ENCODE measurements around the gene PSAT1.

DNA sequence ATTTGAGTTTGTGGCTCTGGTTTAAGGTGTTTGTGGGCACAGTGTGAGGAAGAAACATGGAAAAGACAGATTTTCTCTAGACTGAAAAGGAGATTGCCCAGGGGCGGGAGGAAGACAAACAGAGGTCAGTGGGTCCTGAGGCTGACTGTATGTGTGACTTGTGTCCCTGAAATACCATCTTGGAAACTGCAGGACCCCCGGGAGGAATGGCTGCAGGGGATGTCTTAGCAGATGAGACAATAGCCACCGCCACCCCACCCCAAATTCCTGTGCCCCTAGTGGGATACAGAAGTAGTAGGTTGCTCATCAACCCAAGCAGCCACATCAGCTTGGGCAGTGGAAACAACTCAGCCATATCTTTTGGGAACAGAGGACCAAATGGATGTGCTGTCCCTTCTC lies 1.7 kb upstream of the PSAT1 start:
- TF ChIP-seq, protein P1, sequence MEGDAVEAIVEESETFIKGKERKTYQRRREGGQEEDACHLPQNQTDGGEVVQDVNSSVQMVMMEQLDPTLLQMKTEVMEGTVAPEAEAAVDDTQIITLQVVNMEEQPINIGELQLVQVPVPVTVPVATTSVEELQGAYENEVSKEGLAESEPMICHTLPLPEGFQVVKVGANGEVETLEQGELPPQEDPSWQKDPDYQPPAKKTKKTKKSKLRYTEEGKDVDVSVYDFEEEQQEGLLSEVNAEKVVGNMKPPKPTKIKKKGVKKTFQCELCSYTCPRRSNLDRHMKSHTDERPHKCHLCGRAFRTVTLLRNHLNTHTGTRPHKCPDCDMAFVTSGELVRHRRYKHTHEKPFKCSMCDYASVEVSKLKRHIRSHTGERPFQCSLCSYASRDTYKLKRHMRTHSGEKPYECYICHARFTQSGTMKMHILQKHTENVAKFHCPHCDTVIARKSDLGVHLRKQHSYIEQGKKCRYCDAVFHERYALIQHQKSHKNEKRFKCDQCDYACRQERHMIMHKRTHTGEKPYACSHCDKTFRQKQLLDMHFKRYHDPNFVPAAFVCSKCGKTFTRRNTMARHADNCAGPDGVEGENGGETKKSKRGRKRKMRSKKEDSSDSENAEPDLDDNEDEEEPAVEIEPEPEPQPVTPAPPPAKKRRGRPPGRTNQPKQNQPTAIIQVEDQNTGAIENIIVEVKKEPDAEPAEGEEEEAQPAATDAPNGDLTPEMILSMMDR (IDR thresholded peaks at IDR 0.05 in 2 of 3, conservative IDR thresholded peaks at IDR 0.05 in 1 of 3; ENCODE audit: borderline replicate concordance in 1 of 3, insufficient read depth in 1 of 3, low read depth in 2 of 3, low read length in 2 of 3): no peak
- TF ChIP-seq YY1 (IDR thresholded peaks at IDR 0.05; ENCODE audit: extremely low read depth, insufficient replicate concordance, low read depth, low read length) (no peak), EZH2 (IDR thresholded peaks at IDR 0.05) (no peak), POLR2AphosphoS5 (IDR thresholded peaks at IDR 0.05; ENCODE audit: low read depth, low read length) (no peak), POLR2A (IDR thresholded peaks at IDR 0.05; ENCODE audit: borderline replicate concordance, extremely low read depth, insufficient read depth, insufficient read length) (no peak), SIN3A (IDR thresholded peaks at IDR 0.05; ENCODE audit: low read depth) (no peak), ZBTB33 (IDR thresholded peaks at IDR 0.05; ENCODE audit: extremely low read depth, insufficient replicate concordance, low read length) (no peak)
- TF ChIP-seq, protein P2, sequence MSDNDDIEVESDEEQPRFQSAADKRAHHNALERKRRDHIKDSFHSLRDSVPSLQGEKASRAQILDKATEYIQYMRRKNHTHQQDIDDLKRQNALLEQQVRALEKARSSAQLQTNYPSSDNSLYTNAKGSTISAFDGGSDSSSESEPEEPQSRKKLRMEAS (IDR thresholded peaks at IDR 0.05): no peak

Measured in HCT116 (cell line).